Fibroblast of pulmonary artery (primary cell): ENCODE results near the gene C1QA.
A peak's percentile ranks its signal among the peaks of the same experiment; 100 is the strongest.

ENCODE experiments used
- DNase-seq: peaks from one replicate; pipeline ENCODE4 v3.0.0-alpha.2; 2010; ENCODE audit warnings: low read depth
- H3K4me3 ChIP-seq: replicated peaks from 2 replicates; pipeline ENCODE4 v1.5.1; 2011; ENCODE audit warnings: low read depth, mild to moderate bottlenecking, control low read depth, low read length, moderate library complexity
- TF ChIP-seq, protein P1 (sequence below): IDR thresholded peaks from 2 replicates; pipeline ENCODE4 v1.5.1; 2011; ENCODE audit warnings: mild to moderate bottlenecking, control low read depth, low read length, inconsistent platforms; ENCODE audit errors: missing control alignments

The C1QA gene

DNA sequence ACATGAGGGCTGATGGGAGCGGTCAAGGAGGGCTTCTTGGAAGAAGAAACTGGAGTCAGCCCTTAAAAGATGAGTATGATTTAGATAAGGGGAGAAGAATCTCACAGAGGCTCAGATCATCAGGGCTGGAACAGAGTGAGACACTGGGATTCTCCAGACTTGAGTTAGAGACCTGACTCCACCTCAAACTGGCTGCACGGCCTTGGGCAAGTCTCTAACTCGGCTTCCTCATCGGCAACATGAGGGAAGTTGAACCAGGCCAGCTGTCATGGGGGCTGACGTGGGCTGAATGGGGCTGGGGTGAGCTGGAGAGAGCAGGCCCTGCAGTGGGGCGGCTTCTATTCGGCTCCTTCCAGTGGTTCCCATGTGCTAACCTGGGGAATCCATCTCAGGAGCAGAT lies 9.5 kb downstream of the C1QA start:
- no peak for DNase-seq
- H3K4me3 ChIP-seq = no peak overlapping the region

GRCh38 chr1:22646384-22646783 lies 10.0 kb downstream of the C1QA start:
- DNase-seq = peak; percentile 6
- TF ChIP-seq, protein P1, sequence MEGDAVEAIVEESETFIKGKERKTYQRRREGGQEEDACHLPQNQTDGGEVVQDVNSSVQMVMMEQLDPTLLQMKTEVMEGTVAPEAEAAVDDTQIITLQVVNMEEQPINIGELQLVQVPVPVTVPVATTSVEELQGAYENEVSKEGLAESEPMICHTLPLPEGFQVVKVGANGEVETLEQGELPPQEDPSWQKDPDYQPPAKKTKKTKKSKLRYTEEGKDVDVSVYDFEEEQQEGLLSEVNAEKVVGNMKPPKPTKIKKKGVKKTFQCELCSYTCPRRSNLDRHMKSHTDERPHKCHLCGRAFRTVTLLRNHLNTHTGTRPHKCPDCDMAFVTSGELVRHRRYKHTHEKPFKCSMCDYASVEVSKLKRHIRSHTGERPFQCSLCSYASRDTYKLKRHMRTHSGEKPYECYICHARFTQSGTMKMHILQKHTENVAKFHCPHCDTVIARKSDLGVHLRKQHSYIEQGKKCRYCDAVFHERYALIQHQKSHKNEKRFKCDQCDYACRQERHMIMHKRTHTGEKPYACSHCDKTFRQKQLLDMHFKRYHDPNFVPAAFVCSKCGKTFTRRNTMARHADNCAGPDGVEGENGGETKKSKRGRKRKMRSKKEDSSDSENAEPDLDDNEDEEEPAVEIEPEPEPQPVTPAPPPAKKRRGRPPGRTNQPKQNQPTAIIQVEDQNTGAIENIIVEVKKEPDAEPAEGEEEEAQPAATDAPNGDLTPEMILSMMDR = no peak
- H3K4me3 ChIP-seq = no peak overlapping the region

More for the DNA sequence above, 9.5 kb downstream of the C1QA start:
- TF ChIP-seq, protein P1 = no peak

GRCh38 chr1:22650089-22650693 lies 13.8 kb downstream of the C1QA start:
- DNase-seq = no peak
- TF ChIP-seq, protein P1 = no peak
- no peak overlapping the region for H3K4me3 ChIP-seq

- no peak for DNase-seq
- TF ChIP-seq, protein P1 = no peak
- H3K4me3 ChIP-seq = no peak overlapping the region
These were observed 15.8 kb downstream of the C1QA start for GRCh38 chr1:22651941-22652856.

- no peak for DNase-seq
- H3K4me3 ChIP-seq = no peak within 1 kb of the TSS
- TF ChIP-seq, protein P1 = no peak
These were observed 16.5 kb downstream of the C1QA start, which contains the start of gene C1QB for GRCh38 chr1:22652881-22653316. Gene C1QB, plus strand, starts transcription at chr1:22653236. Its CDS starts 6,227 bp downstream, at chr1:22659463.

DNA sequence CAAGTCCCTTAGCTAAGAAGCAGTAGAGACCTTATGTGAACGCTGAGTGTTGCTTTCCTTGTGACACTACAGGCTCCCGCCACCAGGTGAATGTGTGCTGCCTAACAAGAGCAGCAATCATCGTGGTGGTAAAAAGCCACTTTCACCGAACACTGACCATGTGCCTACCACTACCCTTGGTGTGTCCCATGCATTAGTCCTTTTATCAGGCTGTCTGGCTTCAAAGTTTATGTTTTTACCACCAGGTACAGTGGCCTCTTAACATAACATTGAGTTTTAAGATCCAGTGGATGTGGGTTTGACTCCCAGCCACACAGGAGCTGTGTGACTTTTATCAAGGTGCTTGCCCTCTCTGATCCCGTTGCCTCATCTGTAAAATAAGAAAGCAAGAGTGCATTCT lies 18.3 kb downstream of the C1QA start:
- no peak overlapping the region for H3K4me3 ChIP-seq
- DNase-seq = no peak

More for the DNA sequence above, 18.3 kb downstream of the C1QA start:
- TF ChIP-seq, protein P1 = no peak
